Gastroesophageal sphincter (tissue), 4 donors: ENCODE data around the gene DCTN5. TPM values are rescaled to one million over a fixed set of nuclear protein-coding genes. Genes with fewer than 3 reads are reported as not detected.

ENCODE experiments used
- ATAC-seq: fragments of 150-250 bp; one replicate; pipeline ENCODE4 v1.9.1; 2016; ENCODE audit warnings: mild to moderate bottlenecking, moderate library complexity
- H3K27ac ChIP-seq, 4 donors: fragments of 200-600 bp; sonication (generic) in 3 of 4; 1 replicate in 3 of 4; 2 replicates in 1 of 4; pipeline ENCODE4 v1.5.1; 2016 to 2019
- H3K27me3 ChIP-seq: fragments of 200-600 bp; sonication (generic); one replicate; pipeline ENCODE4 v1.5.1; 2019
- H3K36me3 ChIP-seq, 2 donors: fragments of 200-600 bp; sonication (generic); one replicate each; pipeline ENCODE4 v1.5.1; 2019; ENCODE audit warnings: control low read depth in 1 of 2
- H3K4me1 ChIP-seq, 3 donors: fragments of 200-600 bp; sonication (generic); 1 replicate in 2 of 3; 2 replicates in 1 of 3; pipeline ENCODE4 v1.5.1; 2016 to 2019; ENCODE audit warnings: control low read depth in 2 of 3
- H3K4me3 ChIP-seq, 2 donors: fragments of 200-600 bp; sonication (generic); one replicate each; pipeline ENCODE4 v1.5.1; 2019; ENCODE audit warnings: mild to moderate bottlenecking in 1 of 2, moderate library complexity in 1 of 2
- H3K9me3 ChIP-seq, 3 donors: fragments of 200-600 bp; sonication (generic); one replicate each; pipeline ENCODE4 v1.5.1; 2017 to 2019; ENCODE audit warnings: control low read depth in 2 of 3
- EP300 ChIP-seq: sonication (generic); formaldehyde crosslinking; IDR thresholded peaks from one replicate; pipeline ENCODE4 v1.6.1; 2017; ENCODE audit warnings: antibody characterized with exemption, mild to moderate bottlenecking
- POLR2A ChIP-seq, 2 donors: fragments of 450-650 bp; IDR thresholded peaks; one replicate each; pipeline ENCODE4 v1.6.1; 2017; ENCODE audit warnings: antibody characterized with exemption in 2 of 2, mild to moderate bottlenecking in 2 of 2, moderate library complexity in 1 of 2
- POLR2AphosphoS5 ChIP-seq: sonication (generic); formaldehyde crosslinking; IDR thresholded peaks from one replicate; pipeline ENCODE4 v1.6.1; 2017; ENCODE audit warnings: antibody characterized with exemption
- WGBS, 2 donors: methylation state at CpG; one replicate each; pipeline ENCODE4 v1.1.5; 2018; ENCODE audit warnings: low coverage in 1 of 2; 5-methylcytosine and 5-hydroxymethylcytosine counted together
- total RNA-seq, 4 donors: library from RNA; depleted of rRNA; stranded (reverse); fragments of >200 nt; gene quantifications; one replicate each; pipeline ENCODE4 v1.1.0, GENCODE V29; 2016
- TF ChIP-seq, protein P1 (sequence below), 4 experiments: fragments of 200-600 bp in 2 of 4; fragments of 450-650 bp in 2 of 4; sonication (generic) in 1 of 4; IDR thresholded peaks; one replicate each; pipeline ENCODE4 v1.5.1; 2017 to 2019; ENCODE audit warnings: antibody characterized with exemption in 4 of 4, mild to moderate bottlenecking in 2 of 4, moderate library complexity in 2 of 4

Gene DCTN5
- total RNA-seq, 4 donors from 2014 or later, result 39.4 to 76.1 (median 57.6) TPM

DNA sequence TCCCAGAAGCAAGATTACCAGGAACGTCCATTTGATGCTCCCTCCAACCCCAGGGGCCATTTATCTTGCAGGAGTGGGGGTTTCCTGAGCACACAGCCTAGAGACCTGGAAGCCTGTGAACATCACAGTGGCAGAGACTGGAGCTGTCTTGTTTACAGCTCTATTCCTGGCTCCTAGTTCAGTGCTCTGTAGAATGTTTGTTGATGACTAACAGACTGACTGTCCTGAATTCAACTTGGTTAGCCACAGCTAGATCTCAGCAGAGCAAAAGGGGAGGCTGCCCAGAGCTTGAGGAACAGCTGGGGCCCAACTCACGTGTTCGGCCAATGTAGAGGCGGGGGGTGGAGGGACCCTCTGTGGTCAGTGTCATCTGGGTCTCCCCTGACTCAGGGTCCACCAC lies 65.2 kb downstream of the DCTN5 start:
- ATAC-seq, result no peak
- no peak overlapping the region for H3K4me3 ChIP-seq
- H3K36me3 ChIP-seq, result no peaks in the 10 kb centered on the region
- peaks cover 0 to 41% (median 0%) of the 10 kb centered on the region in 3 donors for H3K9me3 ChIP-seq
- peaks cover 44% of the 10 kb centered on the region for H3K27me3 ChIP-seq
- H3K4me1 ChIP-seq, result no peaks in the 10 kb centered on the region
- TF ChIP-seq POLR2AphosphoS5, result no peak
- no peak overlapping the region for H3K27ac ChIP-seq
- WGBS, 2 donors, result no CpG with 5 or more reads among the region's 4 CpGs

DNA sequence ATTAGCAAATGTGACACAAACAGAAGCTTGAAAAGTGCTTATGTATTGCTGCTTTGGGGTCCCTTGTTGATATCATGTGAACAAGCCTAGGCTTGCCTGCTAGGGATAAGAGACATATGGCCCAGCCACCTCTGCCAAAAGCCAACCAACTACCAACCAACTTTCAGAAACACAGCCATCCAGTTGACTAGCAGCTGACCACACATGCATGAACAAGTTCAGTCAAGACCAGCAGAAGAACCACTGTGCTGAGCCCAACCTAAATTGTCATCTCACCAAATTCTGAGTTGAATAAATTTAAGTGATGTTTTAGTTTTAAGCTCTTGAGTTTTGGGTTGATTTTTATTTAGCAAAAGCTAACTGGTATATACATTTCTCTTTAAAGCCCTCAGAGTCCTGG lies 68.3 kb downstream of the DCTN5 start:
- H3K4me1 ChIP-seq, result no peaks in the 10 kb centered on the region
- H3K36me3 ChIP-seq, result no peaks in the 10 kb centered on the region
- H3K4me3 ChIP-seq, result no peak overlapping the region
- peaks cover 0 to 30% (median 0%) of the 10 kb centered on the region in 3 donors for H3K9me3 ChIP-seq
- TF ChIP-seq EP300 (no peak), POLR2AphosphoS5 (no peak), POLR2A (IDR thresholded peaks at IDR 0.05) (no peak)
- TF ChIP-seq, protein P1, sequence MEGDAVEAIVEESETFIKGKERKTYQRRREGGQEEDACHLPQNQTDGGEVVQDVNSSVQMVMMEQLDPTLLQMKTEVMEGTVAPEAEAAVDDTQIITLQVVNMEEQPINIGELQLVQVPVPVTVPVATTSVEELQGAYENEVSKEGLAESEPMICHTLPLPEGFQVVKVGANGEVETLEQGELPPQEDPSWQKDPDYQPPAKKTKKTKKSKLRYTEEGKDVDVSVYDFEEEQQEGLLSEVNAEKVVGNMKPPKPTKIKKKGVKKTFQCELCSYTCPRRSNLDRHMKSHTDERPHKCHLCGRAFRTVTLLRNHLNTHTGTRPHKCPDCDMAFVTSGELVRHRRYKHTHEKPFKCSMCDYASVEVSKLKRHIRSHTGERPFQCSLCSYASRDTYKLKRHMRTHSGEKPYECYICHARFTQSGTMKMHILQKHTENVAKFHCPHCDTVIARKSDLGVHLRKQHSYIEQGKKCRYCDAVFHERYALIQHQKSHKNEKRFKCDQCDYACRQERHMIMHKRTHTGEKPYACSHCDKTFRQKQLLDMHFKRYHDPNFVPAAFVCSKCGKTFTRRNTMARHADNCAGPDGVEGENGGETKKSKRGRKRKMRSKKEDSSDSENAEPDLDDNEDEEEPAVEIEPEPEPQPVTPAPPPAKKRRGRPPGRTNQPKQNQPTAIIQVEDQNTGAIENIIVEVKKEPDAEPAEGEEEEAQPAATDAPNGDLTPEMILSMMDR (IDR thresholded peaks at IDR 0.05), result no peak
- ATAC-seq, result no peak
- no peak overlapping the region for H3K27ac ChIP-seq
- H3K27me3 ChIP-seq, result peaks cover 68% of the 10 kb centered on the region

DNA sequence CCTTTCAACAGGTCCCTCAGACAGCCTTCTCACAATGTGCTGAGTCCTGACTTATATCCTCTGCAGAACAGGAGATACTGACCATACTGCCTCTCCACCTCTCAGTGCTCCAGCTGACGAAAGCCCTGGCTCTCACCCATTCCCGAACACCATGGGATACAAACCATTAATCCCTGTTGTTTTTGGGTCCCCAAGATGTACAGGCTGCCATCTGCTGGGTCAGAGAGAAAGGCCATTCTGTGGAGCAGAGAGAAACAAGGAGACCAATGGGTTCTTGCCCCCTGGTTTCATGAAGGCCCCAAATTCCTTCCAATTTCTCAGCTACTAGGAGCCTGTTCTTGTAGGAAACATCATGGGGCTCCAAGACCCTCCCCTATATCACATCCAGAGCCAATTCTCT lies 68.7 kb downstream of the DCTN5 start:
- 75% methylated on average over 2 of the region's 2 CpGs; no CpG with 5 or more reads in 1 of the 2 donors for WGBS, 2 donors
- TF ChIP-seq POLR2A (IDR thresholded peaks at IDR 0.05) (no peak), POLR2AphosphoS5 (no peak), EP300 (no peak)
- TF ChIP-seq, protein P1 (IDR thresholded peaks at IDR 0.05), result no peak
- H3K9me3 ChIP-seq, result peaks cover 0 to 30% (median 0%) of the 10 kb centered on the region in 3 donors
- no peak for ATAC-seq
- H3K27me3 ChIP-seq, result peaks cover 69% of the 10 kb centered on the region
- H3K36me3 ChIP-seq, result no peaks in the 10 kb centered on the region
- no peaks in the 10 kb centered on the region for H3K4me1 ChIP-seq
- H3K4me3 ChIP-seq, result no peak overlapping the region
- no peak overlapping the region for H3K27ac ChIP-seq

DNA sequence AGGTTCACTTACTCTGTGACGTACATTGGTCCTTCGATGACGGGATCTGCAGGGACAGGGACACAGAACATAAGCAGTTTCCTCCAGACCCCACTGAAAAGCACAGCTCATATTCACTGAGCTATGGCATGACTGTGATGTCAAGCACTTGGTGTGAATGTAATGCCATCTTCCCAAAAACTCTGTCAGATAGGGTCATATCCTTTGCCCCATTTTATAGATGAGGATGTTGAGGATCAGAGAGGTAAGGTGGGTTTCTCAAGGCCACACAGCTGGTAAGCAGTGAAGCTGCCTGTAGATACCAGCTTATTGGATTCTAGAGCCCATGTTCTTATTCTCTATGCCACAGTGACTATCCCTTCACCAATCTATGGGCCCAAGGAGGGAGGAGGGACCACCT lies 69.2 kb downstream of the DCTN5 start:
- H3K9me3 ChIP-seq, result peaks cover 0 to 30% (median 0%) of the 10 kb centered on the region in 3 donors
- no peak for TF ChIP-seq EP300
- TF ChIP-seq, protein P1 (IDR thresholded peaks at IDR 0.05), result no peak
- no peak for TF ChIP-seq POLR2A (IDR thresholded peaks at IDR 0.05)
- no peak overlapping the region for H3K27ac ChIP-seq
- no peaks in the 10 kb centered on the region for H3K4me1 ChIP-seq
- H3K36me3 ChIP-seq, result no peaks in the 10 kb centered on the region
- WGBS, 2 donors, result 95% methylated on average over 3 of the region's 3 CpGs; no CpG with 5 or more reads in 1 of the 2 donors
- no peak overlapping the region for H3K4me3 ChIP-seq
- H3K27me3 ChIP-seq, result peaks cover 69% of the 10 kb centered on the region
- no peak for ATAC-seq

DNA sequence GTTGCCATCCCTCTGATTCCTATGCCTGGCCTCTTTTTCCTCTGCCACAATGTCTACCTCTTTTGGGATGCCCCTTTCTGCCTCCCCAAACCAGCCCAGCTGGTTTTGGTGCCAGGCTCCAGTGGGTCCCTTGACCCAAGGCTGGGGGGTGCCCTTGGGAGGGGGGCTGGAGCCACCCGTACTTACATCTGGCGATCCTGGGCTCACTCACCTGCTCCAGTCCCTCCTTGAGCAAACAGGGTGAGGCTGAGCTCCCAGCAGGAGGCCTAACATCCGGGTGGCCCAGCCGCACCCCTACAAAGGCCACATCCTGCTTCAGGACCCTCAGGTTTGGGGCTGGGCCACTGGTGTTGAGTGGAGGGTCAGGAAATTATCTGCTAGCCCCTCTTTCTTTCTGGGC lies 70.5 kb downstream of the DCTN5 start:
- no peak for ATAC-seq
- H3K27me3 ChIP-seq, result peaks cover 67% of the 10 kb centered on the region
- no peak overlapping the region for H3K4me3 ChIP-seq
- H3K27ac ChIP-seq, result no peak overlapping the region
- no peaks in the 10 kb centered on the region for H3K36me3 ChIP-seq
- H3K9me3 ChIP-seq, result peaks cover 0 to 30% (median 0%) of the 10 kb centered on the region in 3 donors
- WGBS, 2 donors, result no CpG with 5 or more reads among the region's 4 CpGs
- no peaks in the 10 kb centered on the region for H3K4me1 ChIP-seq
- TF ChIP-seq EP300, result no peak
- TF ChIP-seq POLR2AphosphoS5, result no peak
- TF ChIP-seq, protein P1 (IDR thresholded peaks at IDR 0.05), result no peak
- TF ChIP-seq POLR2A (IDR thresholded peaks at IDR 0.05), result no peak
